K562 (cell line): ENCODE measurements around the gene SLC35G1. TPM values are rescaled to one million over a fixed set of nuclear protein-coding genes. Genes with fewer than 3 reads are reported as not detected.

Source experiments
- ATAC-seq: fragments of 200-7000 bp; cut with Tn5 transposase; 3 replicates; pipeline ENCODE4 v1.9.1; 2020; ENCODE audit warnings: moderate library complexity
- BruUV-seq: library from RNA; stranded (reverse); fragments of 400-500 nt; replicated peaks from 2 replicates; lab custom pipeline; 2021; lab: Mats Ljungman, UMichigan
- CTCF ChIA-PET: fragments of 300-600 bp; formaldehyde crosslinking; extraction: SDS; loops from one replicate; lab custom pipeline; 2021; ENCODE audit warnings: low intra/inter-chr PET ratio; lab: Yijun Ruan, JAX
- POLR2A ChIA-PET: fragments of 300-600, 350-650 bp; sonication (Branson Sonifier 250); formaldehyde crosslinking; extraction: SDS; loops from one replicate; lab custom pipeline; 2021; ENCODE audit warnings: antibody characterized with exemption, inconsistent platforms; lab: Yijun Ruan, JAX
- DNase-seq, 4 experiments: peaks; one replicate each; pipeline versions ENCODE4 v3.0.0 to v3.0.0-alpha.2; 2011 to 2018; ENCODE audit warnings: low spot score in 3 of 4, mixed read lengths in 3 of 4; ENCODE audit errors: extremely low read depth in 1 of 4
- FAIRE-seq: peaks from 2 replicates; lab custom pipeline; 2011; peaks lifted over from hg19 to GRCh38; lab: Jason Lieb, UNC
- H2AFZ ChIP-seq: 2 replicates; pipeline ENCODE4 v1.6.0; 2011; ENCODE audit warnings: low read depth, low read length, control low read depth, inconsistent platforms
- H3K27ac ChIP-seq: fragments of 200-600 bp; 3 replicates; pipeline ENCODE4 v1.8.0; 2011; ENCODE audit warnings: low read depth, mild to moderate bottlenecking, control low read depth, inconsistent platforms, low read length, moderate library complexity, mixed read lengths; ENCODE audit errors: extremely low read depth
- H3K27me3 ChIP-seq, 2 experiments: fragments of 300-600 bp in 1 of 2; 2 replicates in 1 of 2; 3 replicates in 1 of 2; pipeline versions ENCODE4 v1.6.0 to v1.8.0; 2011; ENCODE audit warnings: inconsistent platforms in 2 of 2, low read length in 2 of 2, mild to moderate bottlenecking in 1 of 2, mixed read lengths in 1 of 2, moderate library complexity in 1 of 2; ENCODE audit not compliant: control insufficient read depth in 2 of 2, insufficient read depth in 2 of 2
- H3K36me3 ChIP-seq: fragments of 300-600 bp; 3 replicates; pipeline ENCODE4 v1.8.0; 2011; ENCODE audit warnings: mild to moderate bottlenecking, low read length, inconsistent platforms; ENCODE audit not compliant: control insufficient read depth, insufficient read depth
- H3K4me1 ChIP-seq, 2 experiments: fragments of 200-600 bp in 1 of 2; replicated peaks in 1 of 2; 2 replicates in 1 of 2; 3 replicates in 1 of 2; pipeline versions ENCODE4 v1.5.1 to v1.8.0; 2011; ENCODE audit warnings: inconsistent platforms in 2 of 2, low read length in 2 of 2, mild to moderate bottlenecking in 1 of 2, mixed read lengths in 1 of 2, moderate library complexity in 1 of 2; ENCODE audit not compliant: control insufficient read depth in 2 of 2, insufficient read depth in 2 of 2
- H3K4me2 ChIP-seq: 2 replicates; pipeline ENCODE4 v1.6.1; 2011; ENCODE audit warnings: low read length, control low read depth, inconsistent platforms, mixed read lengths; ENCODE audit not compliant: insufficient read depth
- H3K4me3 ChIP-seq: fragments of 200-600 bp; sonication (generic), shearing (Covaris generic); 2 replicates; pipeline ENCODE4 v1.5.1; 2016; ENCODE audit warnings: control low read depth, inconsistent platforms
- H3K79me2 ChIP-seq: fragments of 200-600 bp; 3 replicates; pipeline ENCODE4 v1.8.0; 2011; ENCODE audit warnings: low read length, inconsistent platforms; ENCODE audit not compliant: control insufficient read depth, insufficient read depth
- H3K9ac ChIP-seq, 2 experiments: 2 replicates each; pipeline versions ENCODE4 v1.6.0 to v1.6.1; 2011; ENCODE audit warnings: low read depth in 2 of 2, low read length in 2 of 2, control low read depth in 1 of 2, inconsistent platforms in 1 of 2, mild to moderate bottlenecking in 1 of 2, mixed read lengths in 1 of 2; ENCODE audit not compliant: insufficient read depth in 1 of 2
- H3K9me1 ChIP-seq: one replicate; pipeline ENCODE4 v1.6.0; 2011; ENCODE audit warnings: inconsistent platforms, mild to moderate bottlenecking, low read length, moderate library complexity; ENCODE audit not compliant: control insufficient read depth, insufficient read depth
- H3K9me3 ChIP-seq: replicated peaks from 2 replicates; pipeline ENCODE4 v1.5.1; 2011; ENCODE audit warnings: low read depth, low read length, inconsistent platforms; ENCODE audit not compliant: control insufficient read depth, insufficient read depth
- H4K20me1 ChIP-seq: replicated peaks from 2 replicates; pipeline ENCODE4 v1.6.1; 2011; ENCODE audit warnings: low read length, inconsistent platforms, mixed read lengths; ENCODE audit not compliant: control insufficient read depth, insufficient read depth
- CHCHD3 ChIP-seq: fragments of 250-450 bp; sonication (Bioruptor Pico); IDR thresholded peaks from 2 replicates; pipeline ENCODE4 v2.1.2; 2022; ENCODE audit warnings: mild to moderate bottlenecking
- EP300 ChIP-seq: IDR thresholded peaks from 2 replicates; pipeline ENCODE4 v1.6.1; 2012; ENCODE audit warnings: low read length, improper control_type of control experiment
- GTF2A2 ChIP-seq: IDR thresholded peaks from 2 replicates; pipeline ENCODE4 v1.6.1; 2016; ENCODE audit warnings: mild to moderate bottlenecking, missing genetic modification characterization, missing compliant biosample characterization
- HDAC3 ChIP-seq: fragments of 450-650 bp; IDR thresholded peaks from 2 replicates; pipeline ENCODE4 v1.6.1; 2018; ENCODE audit warnings: borderline replicate concordance, mild to moderate bottlenecking, moderate library complexity; ENCODE audit not compliant: partially characterized antibody
- PATZ1 ChIP-seq: fragments of 250-450 bp; sonication (Bioruptor Pico); IDR thresholded peaks from 2 replicates; pipeline ENCODE4 v1.5.0; 2020; ENCODE audit warnings: mild to moderate bottlenecking, borderline replicate concordance
- SIN3A ChIP-seq, 2 experiments: fragments of 150-350 bp in 1 of 2; IDR thresholded peaks; 2 replicates each; pipeline ENCODE4 v1.6.1; 2011 to 2016; ENCODE audit warnings: borderline replicate concordance in 2 of 2, low read depth in 2 of 2, low read length in 2 of 2, mild to moderate bottlenecking in 2 of 2, moderate library complexity in 2 of 2; ENCODE audit not compliant: control insufficient read depth in 1 of 2
- ZNF174 ChIP-seq: fragments of 250-450 bp; sonication (Bioruptor Pico); IDR thresholded peaks from 2 replicates; pipeline ENCODE4 v1.4.0; 2020; ENCODE audit warnings: mild to moderate bottlenecking
- ZNF277 ChIP-seq: fragments of 250-450 bp; sonication (Bioruptor Pico); IDR thresholded peaks from 2 replicates; pipeline ENCODE4 v1.8.0; 2022; ENCODE audit warnings: inconsistent platforms, mild to moderate bottlenecking, moderate library complexity, borderline replicate concordance
- ZNF316 ChIP-seq: fragments of 450-650 bp; IDR thresholded peaks from 2 replicates; pipeline ENCODE4 v1.6.1; 2016
- ZNF57 ChIP-seq: fragments of 450-650 bp; formaldehyde crosslinking; IDR thresholded peaks from 2 replicates; pipeline ENCODE4 v1.4.0; 2020; ENCODE audit warnings: mild to moderate bottlenecking, moderate library complexity
- WGBS: fragments of 100-300 bp; shearing (Covaris generic); methylation state at CpG from one replicate; pipeline ENCODE4 v1.1.6; 2016; ENCODE audit warnings: low coverage, mixed read lengths; ENCODE audit not compliant: insufficient coverage; ENCODE audit errors: missing lambda C conversion rate; 5-methylcytosine and 5-hydroxymethylcytosine counted together
- in situ Hi-C: fragments of 300-500 bp; cut with MboI; formaldehyde crosslinking; loops from 4 replicates; pipeline ENCODE4 v1.15.0; 2018; ENCODE audit warnings: inconsistent platforms, mixed read lengths
- intact Hi-C: fragments of 100-400 bp; cut with micrococcal nuclease; formaldehyde crosslinking; loops from 2 replicates; pipeline ENCODE4 v1.14.2; 2022
- polyA plus RNA-seq, 8 experiments: library from polyadenylated mRNA; depleted of rRNA in 4 of 8; stranded (reverse) in 5 of 8; unstranded in 3 of 8; fragments of >200 nt; fragmentation: Nextera tagmentation in 2 of 8; fragmentation: Illumina TruSeq in 1 of 8; extraction: Ambion mirVana in 2 of 8; extraction: Trizol in 1 of 8; gene quantifications; 2 replicates each; pipeline versions ENCODE4 v1.2.1 to v1.2.3, GENCODE V29; 2011 to 2014; ENCODE audit warnings: inconsistent platforms in 1 of 8, missing spikeins in 1 of 8
- total RNA-seq, 7 experiments: library from RNA; depleted of rRNA in 6 of 7; stranded (reverse); fragments of >200 nt in 6 of 7; fragmentation: Illumina TruSeq in 2 of 7; extraction: Trizol in 2 of 7; gene quantifications; 2 replicates each; pipeline versions ENCODE4 v1.2.1 to v1.2.3, GENCODE V29; 2011 to 2021; ENCODE audit warnings: low replicate concordance in 1 of 7
- TF ChIP-seq, protein P1 (sequence below): fragments of 250-450 bp; sonication (Bioruptor Pico); IDR thresholded peaks from 2 replicates; pipeline ENCODE4 v1.8.0; 2021; ENCODE audit warnings: moderate library complexity, mild to moderate bottlenecking, inconsistent platforms
- TF ChIP-seq, protein P2 (sequence below), 2 experiments: IDR thresholded peaks; 2 replicates each; pipeline ENCODE4 v1.6.1; 2012; ENCODE audit warnings: improper control_type of control experiment in 2 of 2, low read depth in 2 of 2, low read length in 2 of 2, borderline replicate concordance in 1 of 2
- TF ChIP-seq, protein P3 (sequence below): sonication (generic); IDR thresholded peaks from 2 replicates; pipeline ENCODE4 v1.6.1; 2016

The SLC35G1 gene
- total and polyA plus RNA-seq, 9 of the 15 experiments (the other 6 are each of a cell fraction or from before 2014, with no cell fraction given), result 0.76 to 8.5 (median 4.9) TPM

DNA sequence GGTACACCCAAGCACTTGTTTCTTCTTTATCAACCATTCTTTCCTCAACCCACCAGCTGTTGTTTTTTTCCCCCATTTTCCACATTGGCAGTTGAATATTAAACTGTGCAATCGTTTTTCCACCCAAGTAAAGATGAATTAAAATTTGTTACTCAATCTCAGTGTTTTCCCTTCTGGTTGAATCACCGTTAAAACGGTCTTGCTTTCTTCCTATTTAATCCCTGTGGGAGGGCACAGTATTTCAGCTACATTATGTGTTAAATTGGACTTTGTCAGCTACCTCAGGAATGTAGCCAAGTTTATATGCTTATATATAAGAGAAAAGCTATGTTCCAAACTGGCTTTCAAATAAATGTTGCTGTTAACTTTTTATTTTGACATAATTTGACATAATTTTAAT lies 19.9 kb downstream of the SLC35G1 start:
- no peak overlapping the region for H3K27ac ChIP-seq
- BruUV-seq, result no TSS peak
- FAIRE-seq (no peak), DNase-seq (no peak), ATAC-seq (no peak)
- no peaks in the 10 kb centered on the region for H3K9me3 ChIP-seq
- H3K9ac ChIP-seq, result no peak overlapping the region
- ChIA-PET CTCF (no interaction called here), POLR2A (no interaction called here)
- no peak overlapping the region for H3K4me3 ChIP-seq
- no peaks in the 10 kb centered on the region for H3K9me1 ChIP-seq
- WGBS, result 34% methylated on average over 3 of the region's 3 CpGs
- H3K79me2 ChIP-seq, result no peaks in the 10 kb centered on the region
- no peak overlapping the region for H2AFZ ChIP-seq
- intact Hi-C loops, result no loop called here
- TF ChIP-seq CHCHD3 (CRISPR knock-in tag) (no peak), EP300 (no peak), HDAC3 (no peak), ZNF174 (CRISPR knock-in tag) (no peak), SIN3A (IDR thresholded peaks at IDR 0.05; ENCODE audit: borderline replicate concordance in 2 of 2, control insufficient read depth in 1 of 2, low read depth in 2 of 2, low read length in 2 of 2) (no peak), ZNF57 (CRISPR knock-in tag) (no peak), ZNF277 (CRISPR knock-in tag) (no peak), ZNF316 (no peak), GTF2A2 (tag) (no peak), PATZ1 (CRISPR knock-in tag) (no peak)
- TF ChIP-seq, protein P1, sequence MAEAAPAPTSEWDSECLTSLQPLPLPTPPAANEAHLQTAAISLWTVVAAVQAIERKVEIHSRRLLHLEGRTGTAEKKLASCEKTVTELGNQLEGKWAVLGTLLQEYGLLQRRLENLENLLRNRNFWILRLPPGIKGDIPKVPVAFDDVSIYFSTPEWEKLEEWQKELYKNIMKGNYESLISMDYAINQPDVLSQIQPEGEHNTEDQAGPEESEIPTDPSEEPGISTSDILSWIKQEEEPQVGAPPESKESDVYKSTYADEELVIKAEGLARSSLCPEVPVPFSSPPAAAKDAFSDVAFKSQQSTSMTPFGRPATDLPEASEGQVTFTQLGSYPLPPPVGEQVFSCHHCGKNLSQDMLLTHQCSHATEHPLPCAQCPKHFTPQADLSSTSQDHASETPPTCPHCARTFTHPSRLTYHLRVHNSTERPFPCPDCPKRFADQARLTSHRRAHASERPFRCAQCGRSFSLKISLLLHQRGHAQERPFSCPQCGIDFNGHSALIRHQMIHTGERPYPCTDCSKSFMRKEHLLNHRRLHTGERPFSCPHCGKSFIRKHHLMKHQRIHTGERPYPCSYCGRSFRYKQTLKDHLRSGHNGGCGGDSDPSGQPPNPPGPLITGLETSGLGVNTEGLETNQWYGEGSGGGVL (CRISPR knock-in tag), result no peak
- TF ChIP-seq, protein P2, sequence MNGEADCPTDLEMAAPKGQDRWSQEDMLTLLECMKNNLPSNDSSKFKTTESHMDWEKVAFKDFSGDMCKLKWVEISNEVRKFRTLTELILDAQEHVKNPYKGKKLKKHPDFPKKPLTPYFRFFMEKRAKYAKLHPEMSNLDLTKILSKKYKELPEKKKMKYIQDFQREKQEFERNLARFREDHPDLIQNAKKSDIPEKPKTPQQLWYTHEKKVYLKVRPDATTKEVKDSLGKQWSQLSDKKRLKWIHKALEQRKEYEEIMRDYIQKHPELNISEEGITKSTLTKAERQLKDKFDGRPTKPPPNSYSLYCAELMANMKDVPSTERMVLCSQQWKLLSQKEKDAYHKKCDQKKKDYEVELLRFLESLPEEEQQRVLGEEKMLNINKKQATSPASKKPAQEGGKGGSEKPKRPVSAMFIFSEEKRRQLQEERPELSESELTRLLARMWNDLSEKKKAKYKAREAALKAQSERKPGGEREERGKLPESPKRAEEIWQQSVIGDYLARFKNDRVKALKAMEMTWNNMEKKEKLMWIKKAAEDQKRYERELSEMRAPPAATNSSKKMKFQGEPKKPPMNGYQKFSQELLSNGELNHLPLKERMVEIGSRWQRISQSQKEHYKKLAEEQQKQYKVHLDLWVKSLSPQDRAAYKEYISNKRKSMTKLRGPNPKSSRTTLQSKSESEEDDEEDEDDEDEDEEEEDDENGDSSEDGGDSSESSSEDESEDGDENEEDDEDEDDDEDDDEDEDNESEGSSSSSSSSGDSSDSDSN (IDR thresholded peaks at IDR 0.05; ENCODE audit: borderline replicate concordance in 1 of 2, low read depth in 2 of 2, low read length in 2 of 2), result no peak
- TF ChIP-seq, protein P3, sequence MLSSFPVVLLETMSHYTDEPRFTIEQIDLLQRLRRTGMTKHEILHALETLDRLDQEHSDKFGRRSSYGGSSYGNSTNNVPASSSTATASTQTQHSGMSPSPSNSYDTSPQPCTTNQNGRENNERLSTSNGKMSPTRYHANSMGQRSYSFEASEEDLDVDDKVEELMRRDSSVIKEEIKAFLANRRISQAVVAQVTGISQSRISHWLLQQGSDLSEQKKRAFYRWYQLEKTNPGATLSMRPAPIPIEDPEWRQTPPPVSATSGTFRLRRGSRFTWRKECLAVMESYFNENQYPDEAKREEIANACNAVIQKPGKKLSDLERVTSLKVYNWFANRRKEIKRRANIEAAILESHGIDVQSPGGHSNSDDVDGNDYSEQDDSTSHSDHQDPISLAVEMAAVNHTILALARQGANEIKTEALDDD, result no peak
- no peaks in the 10 kb centered on the region for H3K27me3 ChIP-seq
- no peak overlapping the region for H3K4me2 ChIP-seq
- no peaks in the 10 kb centered on the region; the same call in 2 of the 3 replicates for H3K36me3 ChIP-seq
- H3K4me1 ChIP-seq, result no peaks in the 10 kb centered on the region
- in situ Hi-C loops, result no loop called here
- H4K20me1 ChIP-seq, result no peaks in the 10 kb centered on the region
